GM18520 (cell line): ENCODE data around the gene TLE3.

ENCODE experiments used
- ATAC-seq: cut with Tn5 transposase; IDR thresholded peaks from one replicate; pipeline ENCODE4 v1.9.1; 2021; ENCODE audit not compliant: unreplicated experiment

The TLE3 gene

DNA sequence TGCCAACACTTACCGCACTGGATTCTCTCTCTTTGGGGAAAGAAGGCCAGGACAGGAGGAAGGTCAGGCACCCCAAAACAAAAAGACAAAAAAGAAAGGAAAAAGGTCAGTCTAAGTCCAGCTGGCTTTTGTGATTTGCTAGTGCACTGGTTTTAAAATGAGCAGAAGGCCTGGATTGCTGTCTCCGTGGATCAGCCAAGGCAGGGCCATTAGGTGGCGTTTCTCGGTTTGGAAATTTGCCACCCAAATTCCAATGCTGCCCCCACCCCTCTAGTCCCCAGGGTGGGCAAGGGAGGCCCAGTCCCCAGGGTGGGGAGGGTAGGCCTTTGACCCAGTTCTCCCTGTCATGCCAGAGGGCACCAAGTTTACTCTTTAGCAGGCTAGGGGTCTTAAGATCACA lies 33.3 kb downstream of the TLE3 start:
- no peak for ATAC-seq

GRCh38 chr15:70063980-70064379 lies 33.7 kb downstream of the TLE3 start:
- no peak for ATAC-seq

DNA sequence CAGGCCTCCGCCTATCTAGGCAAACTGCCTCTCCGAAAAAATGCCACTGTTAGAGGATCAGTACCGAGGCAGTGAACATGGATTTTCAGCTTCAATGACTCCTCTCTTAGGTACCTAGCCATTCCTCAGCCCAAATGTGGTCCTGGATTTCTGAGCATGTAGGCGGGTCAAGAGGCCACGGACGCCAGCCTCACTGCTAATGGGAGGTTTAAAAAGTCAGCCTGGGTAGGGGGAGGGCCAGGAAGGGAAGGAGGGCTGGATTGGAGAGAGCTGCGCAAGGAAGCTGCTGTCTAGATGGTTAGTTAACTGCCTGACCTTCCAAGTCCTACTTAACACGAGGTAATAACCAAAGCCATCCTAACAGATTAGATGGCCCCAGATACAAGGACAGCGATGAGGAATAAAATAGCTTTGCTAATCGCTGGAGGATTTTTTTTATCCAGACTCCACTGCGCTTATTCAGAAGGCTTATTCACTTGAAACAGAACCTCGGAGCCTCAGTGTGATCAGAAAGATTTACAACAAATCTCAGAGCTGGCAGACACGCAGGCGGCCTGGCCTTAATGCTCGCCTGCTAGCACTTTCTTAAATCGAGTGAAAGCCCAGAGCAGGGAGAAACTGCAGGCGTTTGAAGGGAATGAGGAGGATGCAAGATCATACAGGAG lies 34.3 kb downstream of the TLE3 start:
- no peak for ATAC-seq

GRCh38 chr15:70062321-70062956 lies 35.3 kb downstream of the TLE3 start:
- ATAC-seq: no peak

DNA sequence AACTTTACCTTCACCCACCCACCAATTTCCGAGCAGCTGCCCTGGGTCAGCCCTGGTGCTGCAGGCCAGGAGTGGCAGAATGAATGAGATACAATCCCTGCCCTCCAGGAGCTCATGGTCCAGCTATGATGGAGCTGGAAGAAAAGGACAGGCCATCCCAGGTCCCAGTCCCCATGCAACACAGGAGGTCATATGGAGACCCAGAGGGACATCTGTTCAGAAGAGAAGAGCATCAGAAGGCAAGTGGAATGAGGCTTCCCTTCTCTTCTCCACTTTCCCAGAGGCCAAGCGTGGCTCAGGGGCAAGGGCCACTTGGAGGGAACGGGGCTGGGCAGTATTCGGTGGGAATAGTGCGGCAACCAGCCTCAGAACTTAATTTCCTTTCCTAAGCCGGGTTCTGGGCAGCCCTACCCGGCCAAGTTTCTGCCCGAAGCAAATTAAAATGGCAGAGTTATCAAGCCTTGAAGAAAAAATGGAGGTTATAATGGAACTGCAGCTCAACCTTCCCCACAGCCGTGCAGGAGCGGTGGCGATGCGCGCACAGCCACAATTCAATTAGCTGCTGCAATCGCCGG lies 35.9 kb downstream of the TLE3 start:
- ATAC-seq: no peak

GRCh38 chr15:70060993-70061305 lies 36.8 kb downstream of the TLE3 start:
- ATAC-seq: no peak

DNA sequence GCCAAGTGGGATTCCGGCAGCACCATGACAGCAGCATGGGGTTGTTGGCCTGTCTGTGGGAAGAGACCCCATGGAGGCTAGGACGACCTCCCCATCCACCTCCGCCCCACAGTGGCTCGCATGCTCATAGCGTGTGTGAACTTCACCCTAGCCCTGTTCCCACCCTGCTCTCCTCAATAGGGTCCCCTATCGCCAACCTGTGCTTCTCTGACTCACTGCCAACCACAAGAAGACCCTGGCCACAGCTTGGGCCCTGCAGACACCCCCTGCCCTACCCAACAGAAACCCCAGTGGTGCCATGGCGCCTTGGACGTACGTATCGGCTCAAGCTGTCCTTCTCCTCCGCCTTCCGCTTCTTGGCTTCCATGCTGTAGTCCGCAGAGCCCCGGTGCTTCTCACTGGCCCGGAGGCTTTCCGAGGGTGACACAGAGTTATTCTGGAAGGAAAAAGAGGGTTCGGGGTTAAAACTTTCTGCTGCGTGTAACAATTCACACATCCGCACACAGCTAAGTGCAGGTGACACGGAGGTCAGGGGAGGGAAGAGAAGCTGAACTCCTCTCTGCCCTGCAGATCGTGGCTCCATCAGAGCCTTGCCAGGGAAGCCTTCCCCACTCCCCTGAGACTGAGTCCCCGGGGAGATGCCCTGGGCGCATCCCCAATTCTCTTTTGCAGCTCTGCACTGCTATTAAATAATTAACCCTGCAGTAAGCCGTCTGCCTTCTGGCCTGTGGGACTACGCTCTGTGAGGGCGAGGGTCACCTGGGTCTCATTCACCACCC lies 37.3 kb downstream of the TLE3 start:
- no peak for ATAC-seq

- no peak for ATAC-seq
Observed at GRCh38 chr15:70059476-70060213, 38.1 kb downstream of the TLE3 start.

DNA sequence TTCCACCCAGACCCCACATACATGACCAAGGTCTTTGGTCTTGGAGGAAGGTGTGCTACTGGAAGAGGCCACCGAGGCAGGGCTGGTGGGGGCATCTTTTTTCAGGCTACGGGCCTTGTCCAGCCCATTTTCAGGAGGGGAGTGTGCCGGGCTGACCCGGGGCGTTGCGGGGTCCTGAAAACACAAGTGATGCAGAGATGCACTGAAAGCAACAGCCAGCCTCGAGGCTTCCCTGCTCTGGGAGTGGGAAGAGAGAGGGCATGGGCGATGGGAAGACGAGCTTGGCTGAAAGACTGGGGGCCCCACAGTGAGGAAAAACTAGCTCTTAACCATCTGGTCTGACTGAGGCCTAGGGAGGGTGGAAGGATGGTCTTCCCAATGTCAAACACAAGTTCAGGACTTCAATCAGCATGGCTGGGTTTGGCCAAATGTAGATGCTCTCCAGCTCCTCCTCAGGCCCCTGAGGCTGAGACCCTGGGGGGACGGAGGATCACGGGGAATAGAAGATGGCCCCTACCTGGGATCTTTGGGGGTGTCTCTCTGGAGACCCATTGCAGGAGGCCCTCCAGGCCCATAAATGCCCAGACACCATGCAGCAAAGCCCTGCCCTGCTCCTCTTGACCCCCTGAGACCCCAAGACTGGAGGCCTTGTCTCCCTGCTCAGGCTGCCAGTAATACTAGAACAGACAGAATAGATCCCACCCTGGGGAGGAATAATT lies 38.9 kb downstream of the TLE3 start:
- ATAC-seq: no peak

- no peak for ATAC-seq
Observed at GRCh38 chr15:70057931-70058641, 39.6 kb downstream of the TLE3 start.

DNA sequence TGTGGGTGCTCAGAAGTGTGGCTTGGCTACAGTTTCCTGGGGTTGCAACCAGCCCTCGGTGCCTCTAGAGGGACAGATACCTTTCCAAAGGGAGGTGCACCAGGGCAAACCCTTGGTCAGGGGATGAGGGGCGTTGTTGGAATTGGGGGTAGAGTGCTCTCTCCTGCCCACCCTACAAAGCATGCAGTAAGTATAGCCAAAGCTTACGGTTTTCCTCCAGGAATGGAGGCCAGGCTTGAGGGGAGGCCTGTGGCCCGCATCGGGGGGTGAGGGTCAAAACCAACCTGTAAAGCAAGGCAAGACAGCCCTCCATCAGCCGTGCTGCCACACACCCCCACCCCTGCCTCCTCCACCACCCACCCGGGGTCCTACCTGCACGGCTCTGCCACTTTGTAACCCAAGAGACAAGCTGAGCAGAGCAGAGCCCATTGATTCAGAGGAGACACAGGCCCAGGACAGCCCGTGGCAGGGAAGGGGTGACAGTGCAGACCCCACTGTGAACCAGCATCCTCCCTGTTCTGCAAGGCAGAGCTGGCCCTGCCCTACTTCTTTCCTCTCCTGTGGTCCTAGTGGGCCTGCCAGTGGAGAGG lies 41.5 kb downstream of the TLE3 start:
- no peak for ATAC-seq

GRCh38 chr15:70055601-70056051 lies 42.1 kb downstream of the TLE3 start:
- no peak for ATAC-seq

DNA sequence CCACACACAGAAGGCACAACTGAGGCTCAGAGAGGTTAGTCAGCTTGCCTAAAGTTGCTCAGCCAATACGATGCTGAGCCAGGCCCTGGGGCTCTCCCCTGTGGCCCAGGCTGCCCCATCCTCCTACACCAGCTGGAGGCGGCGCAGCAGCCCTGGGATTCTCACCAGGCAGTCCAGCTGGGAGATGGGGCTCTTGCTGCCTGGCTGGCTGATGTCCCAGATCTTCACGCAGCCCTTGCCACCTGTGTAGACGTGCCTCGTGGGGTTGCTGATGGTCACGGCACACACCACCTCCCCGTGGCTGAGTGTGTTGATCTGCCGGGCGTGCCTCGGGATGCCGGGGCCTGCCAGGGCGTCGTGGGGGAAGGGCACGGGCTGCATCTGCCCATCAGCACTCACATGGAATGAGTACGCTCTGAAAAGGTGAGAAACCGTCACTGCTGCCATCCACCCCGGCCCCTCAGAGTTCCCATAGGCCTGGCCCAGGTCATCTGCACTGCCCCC lies 42.8 kb downstream of the TLE3 start:
- ATAC-seq: no peak

- no peak for ATAC-seq
Observed at GRCh38 chr15:70054366-70054765, 43.4 kb downstream of the TLE3 start.

DNA sequence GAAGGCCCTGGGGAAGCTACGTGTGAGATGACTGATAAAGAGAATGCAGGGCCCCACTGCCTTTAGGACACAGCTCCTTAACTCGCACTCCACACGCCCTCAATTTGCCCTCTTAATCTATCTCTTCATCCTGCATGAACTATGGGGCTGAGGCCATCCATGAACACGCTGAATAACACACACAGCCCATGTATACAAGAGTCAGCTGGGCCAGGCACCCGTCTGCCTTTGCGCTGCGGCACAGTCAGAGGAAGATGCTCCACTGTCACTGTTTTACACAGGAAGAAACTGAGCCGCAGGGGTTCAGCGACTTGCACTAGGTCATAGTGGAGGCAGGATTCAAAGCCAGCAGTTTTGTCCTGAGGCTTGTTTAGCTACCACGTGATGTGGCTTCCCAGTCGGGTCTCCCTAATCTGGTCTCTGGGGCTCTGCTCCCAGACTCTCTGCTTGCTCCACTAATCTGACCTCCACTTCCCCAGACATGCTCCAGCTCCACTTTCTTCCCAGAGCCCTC lies 43.9 kb downstream of the TLE3 start:
- no peak for ATAC-seq

GRCh38 chr15:70053001-70053715 lies 44.6 kb downstream of the TLE3 start:
- no peak for ATAC-seq

DNA sequence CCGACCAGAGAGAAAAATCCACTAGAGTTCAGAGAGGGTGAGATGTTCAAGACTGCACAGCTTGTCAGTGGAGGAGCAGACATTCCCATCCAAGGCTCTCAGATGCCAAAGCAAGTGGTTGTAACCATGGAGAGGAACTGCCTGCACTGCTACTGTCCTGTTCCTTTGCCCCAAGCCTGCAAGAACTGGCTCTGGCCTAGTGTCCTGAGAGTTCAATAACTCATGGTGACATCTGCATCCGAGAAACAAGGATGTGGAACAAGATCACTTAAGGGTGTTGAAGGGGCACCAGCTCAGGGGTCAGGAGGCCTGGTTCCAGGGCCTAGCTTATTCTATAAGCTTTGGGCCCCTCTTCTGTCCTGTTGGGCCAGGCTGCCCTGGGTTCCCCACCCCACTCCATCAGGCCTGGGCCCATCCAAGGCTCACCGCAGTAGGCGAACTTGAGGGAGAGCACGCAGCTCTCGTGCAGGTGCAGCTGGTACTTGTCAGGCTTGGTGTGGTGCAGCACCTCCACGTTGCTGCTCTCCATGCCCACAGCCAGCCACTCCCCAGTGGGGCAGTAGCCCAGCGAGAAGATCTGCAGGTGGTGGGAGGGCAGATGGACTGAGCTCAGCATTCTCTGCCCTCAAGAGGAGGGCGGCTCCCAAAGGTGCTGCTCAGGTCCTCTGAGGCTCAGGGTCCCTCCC lies 45.6 kb downstream of the TLE3 start:
- no peak for ATAC-seq

- no peak for ATAC-seq
Observed at GRCh38 chr15:70050970-70051369, 46.7 kb downstream of the TLE3 start.
